Uterus (tissue), 2 donors: ENCODE results near the gene UMODL1.

ENCODE experiments used
- POLR2A ChIP-seq, 2 donors: fragments of 450-650 bp; IDR thresholded peaks; one replicate each; pipeline ENCODE4 v1.6.1; 2016; ENCODE audit warnings: antibody characterized with exemption in 2 of 2, mild to moderate bottlenecking in 1 of 2, moderate library complexity in 1 of 2
- TF ChIP-seq, protein P1 (sequence below), 4 experiments: fragments of 200-600 bp in 2 of 4; fragments of 450-650 bp in 2 of 4; sonication (generic) in 2 of 4; IDR thresholded peaks; one replicate each; pipeline ENCODE4 v1.5.1; 2016 to 2019; ENCODE audit warnings: antibody characterized with exemption in 4 of 4, mild to moderate bottlenecking in 2 of 4, moderate library complexity in 1 of 4

DNA sequence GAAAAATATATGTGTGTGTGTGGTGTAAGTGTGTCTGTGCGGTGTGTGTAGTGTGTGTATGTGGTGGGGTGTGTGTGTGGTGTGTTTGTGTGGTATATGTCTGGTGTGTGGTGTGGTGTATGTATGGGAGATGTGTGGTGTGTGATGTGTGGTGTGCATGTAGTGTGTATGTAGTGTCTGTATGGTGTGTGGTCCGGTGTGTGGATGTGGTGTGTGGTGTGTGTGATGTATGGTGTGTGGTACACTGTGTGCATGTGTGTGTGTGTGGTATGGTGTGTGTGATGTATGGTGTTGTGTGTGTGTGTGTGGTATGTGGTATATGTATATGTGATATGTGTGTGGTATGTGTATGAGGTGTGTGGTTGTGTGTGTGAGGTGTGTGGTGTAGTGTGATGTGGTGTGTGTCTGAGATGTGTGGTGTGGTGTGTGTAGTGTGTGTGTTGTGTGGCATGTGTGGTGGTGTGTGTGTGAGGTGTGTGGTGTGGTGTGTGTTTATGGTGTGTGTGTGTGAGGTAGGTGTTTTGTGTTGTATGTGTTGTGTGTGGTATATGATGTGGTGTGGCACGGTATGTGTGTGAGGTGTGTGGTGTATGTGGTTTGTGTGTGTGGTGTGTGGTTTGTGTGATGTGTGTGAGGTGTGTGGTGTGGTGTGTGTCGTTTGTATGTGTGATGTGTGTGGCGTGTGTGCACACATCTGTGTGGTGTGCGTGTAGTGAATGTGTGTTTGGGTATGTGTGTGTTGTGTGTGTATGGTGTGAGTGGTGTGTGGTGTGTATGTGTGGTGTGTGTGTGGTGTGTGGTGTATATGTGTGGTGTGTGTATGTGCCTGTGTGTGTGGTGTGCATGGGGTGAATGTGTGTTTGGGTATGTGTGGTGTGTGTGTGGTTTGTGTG is 112.5 kb downstream of the UMODL1 start:
- TF ChIP-seq, protein P1, sequence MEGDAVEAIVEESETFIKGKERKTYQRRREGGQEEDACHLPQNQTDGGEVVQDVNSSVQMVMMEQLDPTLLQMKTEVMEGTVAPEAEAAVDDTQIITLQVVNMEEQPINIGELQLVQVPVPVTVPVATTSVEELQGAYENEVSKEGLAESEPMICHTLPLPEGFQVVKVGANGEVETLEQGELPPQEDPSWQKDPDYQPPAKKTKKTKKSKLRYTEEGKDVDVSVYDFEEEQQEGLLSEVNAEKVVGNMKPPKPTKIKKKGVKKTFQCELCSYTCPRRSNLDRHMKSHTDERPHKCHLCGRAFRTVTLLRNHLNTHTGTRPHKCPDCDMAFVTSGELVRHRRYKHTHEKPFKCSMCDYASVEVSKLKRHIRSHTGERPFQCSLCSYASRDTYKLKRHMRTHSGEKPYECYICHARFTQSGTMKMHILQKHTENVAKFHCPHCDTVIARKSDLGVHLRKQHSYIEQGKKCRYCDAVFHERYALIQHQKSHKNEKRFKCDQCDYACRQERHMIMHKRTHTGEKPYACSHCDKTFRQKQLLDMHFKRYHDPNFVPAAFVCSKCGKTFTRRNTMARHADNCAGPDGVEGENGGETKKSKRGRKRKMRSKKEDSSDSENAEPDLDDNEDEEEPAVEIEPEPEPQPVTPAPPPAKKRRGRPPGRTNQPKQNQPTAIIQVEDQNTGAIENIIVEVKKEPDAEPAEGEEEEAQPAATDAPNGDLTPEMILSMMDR (IDR thresholded peaks at IDR 0.05), result no peak
- TF ChIP-seq POLR2A (IDR thresholded peaks at IDR 0.05), result no peak
